Skin epidermis (tissue), 12 donors: ENCODE results near the gene TMEM41B.
"Not testable (repeated sequence)": the region's sequence is repeated elsewhere in the genome, so short reads cannot be mapped to it uniquely, and the experiment has no call there.

Source experiments
- H3K27ac ChIP-seq, 21 experiments: fragments of 200-600 bp; sonication (generic) in 11 of 21; one replicate each; pipeline ENCODE4 v1.5.0; 2020; ENCODE audit warnings: mild to moderate bottlenecking in 3 of 21, inconsistent platforms in 2 of 21, moderate library complexity in 2 of 21
- H3K4me3 ChIP-seq, 7 experiments: fragments of 200-600 bp; sonication (generic) in 2 of 7; one replicate each; pipeline ENCODE4 v1.5.0; 2020; ENCODE audit warnings: inconsistent platforms in 2 of 7, mild to moderate bottlenecking in 2 of 7, moderate library complexity in 1 of 7

The TMEM41B gene

GRCh38 chr11:9314291-9315077 is at the start of gene TMEM41B:
TMEM41B (minus strand) TSS chr11:9314593; CDS start chr11:9314441, 152 bp downstream.
- H3K4me3 ChIP-seq: peak within 1 kb of the TSS; percentile 68 to 100 (median 97)
- H3K27ac ChIP-seq: peak within 1 kb of the TSS in 20 of 21 experiments; percentile 72 to 98 (median 92)

GRCh38 chr11:9362393-9362863 is 48.0 kb upstream of the TMEM41B start:
- no peak overlapping the region for H3K4me3 ChIP-seq
- H3K27ac ChIP-seq: peak overlapping the region in 19 of 21 experiments; percentile 34 to 99 (median 97)

GRCh38 chr11:9360862-9361622 is 46.6 kb upstream of the TMEM41B start:
- H3K27ac ChIP-seq: peak overlapping the region in 2 of 21 experiments; percentile 92 to 98
- not testable (repeated sequence) for H3K4me3 ChIP-seq

- Histone ChIP-seq H3K4me3 (no peak overlapping the region), H3K27ac (no peak overlapping the region)
Measured at GRCh38 chr11:9357041-9357440, 42.6 kb upstream of the TMEM41B start.

GRCh38 chr11:9351321-9351881 is 37.0 kb upstream of the TMEM41B start:
- no peak overlapping the region for H3K27ac ChIP-seq
- H3K4me3 ChIP-seq: no peak overlapping the region

- not testable (repeated sequence) for H3K27ac ChIP-seq, H3K4me3 ChIP-seq
Measured at GRCh38 chr11:9347779-9348178, 33.4 kb upstream of the TMEM41B start.

- no peak overlapping the region for H3K4me3 ChIP-seq
- no peak overlapping the region for H3K27ac ChIP-seq
Measured at GRCh38 chr11:9347100-9347499, 32.7 kb upstream of the TMEM41B start.

- Histone ChIP-seq H3K27ac (no peak overlapping the region), H3K4me3 (no peak overlapping the region)
Measured at GRCh38 chr11:9344061-9344680, 29.8 kb upstream of the TMEM41B start.

- no peak overlapping the region for H3K4me3 ChIP-seq
- no peak overlapping the region for H3K27ac ChIP-seq
Measured at GRCh38 chr11:9341638-9342178, 27.3 kb upstream of the TMEM41B start.

- Histone ChIP-seq H3K27ac (no peak overlapping the region), H3K4me3 (no peak overlapping the region)
Measured at GRCh38 chr11:9332655-9333054, 18.3 kb upstream of the TMEM41B start.

- Histone ChIP-seq H3K4me3 (no peak overlapping the region), H3K27ac (peak overlapping the region in 8 of 21 experiments; percentile 9 to 77 (median 58))
Measured at GRCh38 chr11:9330387-9331384, 16.3 kb upstream of the TMEM41B start.

- H3K27ac ChIP-seq: no peak overlapping the region
- no peak overlapping the region for H3K4me3 ChIP-seq
Measured at GRCh38 chr11:9320047-9320446, 5.7 kb upstream of the TMEM41B start.

- not testable (repeated sequence) for H3K27ac ChIP-seq, H3K4me3 ChIP-seq
Measured at GRCh38 chr11:9319377-9320001, 5.1 kb upstream of the TMEM41B start.

- not testable (repeated sequence) for H3K27ac ChIP-seq, H3K4me3 ChIP-seq
Measured at GRCh38 chr11:9318442-9319376, 4.3 kb upstream of the TMEM41B start.

- Histone ChIP-seq H3K27ac (no peak overlapping the region), H3K4me3 (no peak overlapping the region)
Measured at GRCh38 chr11:9316334-9316733, 1.9 kb upstream of the TMEM41B start.

- H3K27ac ChIP-seq: peak overlapping the region in 20 of 21 experiments; percentile 39 to 98 (median 91)
- H3K4me3 ChIP-seq: peak overlapping the region; percentile 68 to 100 (median 97)
Measured at GRCh38 chr11:9315078-9315688, 790 bp upstream of the TMEM41B start.
